Endothelial cell of umbilical vein (primary cell): ENCODE results near the gene CFAP45.

ENCODE experiments used
- CTCF ChIP-seq, 2 donors: IDR thresholded peaks; 1 replicate in 1 of 2; 2 replicates in 1 of 2; pipeline ENCODE4 v1.5.1; 2011; ENCODE audit warnings: low read length in 2 of 2, mild to moderate bottlenecking in 2 of 2, moderate library complexity in 2 of 2, control low read depth in 1 of 2, inconsistent platforms in 1 of 2, low read depth in 1 of 2; ENCODE audit not compliant: insufficient read depth in 1 of 2; ENCODE audit errors: extremely low read depth in 1 of 2
- EZH2 ChIP-seq: IDR thresholded peaks from 2 replicates; pipeline ENCODE4 v1.6.1; 2012; ENCODE audit warnings: borderline replicate concordance, low read depth, mild to moderate bottlenecking, moderate library complexity, low read length, inconsistent platforms; ENCODE audit not compliant: severe bottlenecking
- MAX ChIP-seq: IDR thresholded peaks from 2 replicates; pipeline ENCODE4 v1.6.1; 2011; ENCODE audit not compliant: insufficient read depth, insufficient read length
- MYC ChIP-seq: IDR thresholded peaks from one replicate; pipeline ENCODE4 v1.6.1; 2011; ENCODE audit warnings: mild to moderate bottlenecking, low read depth, low read length
- POLR2A ChIP-seq: IDR thresholded peaks from 2 replicates; pipeline ENCODE4 v1.6.1; 2012; ENCODE audit warnings: low read depth, mild to moderate bottlenecking, control low read depth, low read length
- POLR2AphosphoS5 ChIP-seq: IDR thresholded peaks from 2 replicates; pipeline ENCODE4 v1.6.1; 2012; ENCODE audit warnings: low read depth, mild to moderate bottlenecking, control low read depth, low read length, moderate library complexity; ENCODE audit not compliant: insufficient read depth

- TF ChIP-seq POLR2A, result no peak
- TF ChIP-seq POLR2AphosphoS5, result no peak
- no peak for TF ChIP-seq CTCF (IDR thresholded peaks at IDR 0.05; ENCODE audit: extremely low read depth in 1 of 2, insufficient read depth in 1 of 2, low read depth in 1 of 2, low read length in 2 of 2)
- no peak for TF ChIP-seq EZH2
- no peak for TF ChIP-seq MYC
- no peak for TF ChIP-seq MAX
Observed at GRCh38 chr1:159830722-159831121, 69.2 kb downstream of the CFAP45 start.
